HG03521 (cell line): ENCODE data around the gene TCEAL9.
"Not testable (repeated sequence)": the region's sequence is repeated elsewhere in the genome, so short reads cannot be mapped to it uniquely, and the experiment has no call there.

Experiments
- ATAC-seq: cut with Tn5 transposase; IDR thresholded peaks from one replicate; pipeline ENCODE4 v1.9.1; 2021; ENCODE audit warnings: mild to moderate bottlenecking, moderate library complexity; ENCODE audit not compliant: unreplicated experiment

Gene TCEAL9

DNA sequence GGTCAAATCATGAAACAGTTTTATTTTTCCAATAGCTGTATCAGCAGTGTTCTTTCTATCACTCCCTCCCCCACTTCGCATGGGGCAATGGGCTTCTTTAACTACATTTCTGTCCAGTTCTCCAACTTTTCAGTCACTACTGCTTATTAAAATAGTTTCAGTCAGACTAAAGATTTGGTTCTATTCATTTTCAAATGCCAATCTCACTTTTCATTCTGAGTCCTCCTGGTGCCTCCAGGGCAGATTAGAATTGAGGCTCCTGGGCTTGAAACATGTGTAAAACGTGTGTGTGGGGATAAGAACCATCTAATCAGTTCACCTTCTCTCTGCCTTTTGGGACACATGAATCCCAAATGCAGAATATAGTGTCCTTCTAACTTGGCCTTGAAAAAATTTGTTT is 16.6 kb downstream of the TCEAL9 start:
- no peak for ATAC-seq

DNA sequence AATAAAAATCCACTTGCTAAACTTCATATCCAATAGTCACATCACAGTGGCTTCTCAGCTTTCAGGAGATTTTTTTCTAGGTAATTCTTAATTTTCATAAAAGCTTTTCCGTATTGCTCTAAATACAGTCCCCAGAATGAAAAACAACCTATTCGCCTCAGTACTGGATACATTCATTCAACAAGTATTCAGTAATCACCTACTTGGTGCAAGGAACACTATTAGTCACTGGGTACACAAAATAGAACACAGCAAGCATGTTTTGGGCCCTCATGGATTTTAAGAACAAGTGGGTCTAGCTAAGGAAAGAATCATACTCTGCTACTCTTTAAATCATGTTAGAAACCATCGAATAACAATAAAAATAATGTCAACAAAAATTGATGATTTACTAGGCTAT is 17.3 kb downstream of the TCEAL9 start:
- ATAC-seq, result no peak

DNA sequence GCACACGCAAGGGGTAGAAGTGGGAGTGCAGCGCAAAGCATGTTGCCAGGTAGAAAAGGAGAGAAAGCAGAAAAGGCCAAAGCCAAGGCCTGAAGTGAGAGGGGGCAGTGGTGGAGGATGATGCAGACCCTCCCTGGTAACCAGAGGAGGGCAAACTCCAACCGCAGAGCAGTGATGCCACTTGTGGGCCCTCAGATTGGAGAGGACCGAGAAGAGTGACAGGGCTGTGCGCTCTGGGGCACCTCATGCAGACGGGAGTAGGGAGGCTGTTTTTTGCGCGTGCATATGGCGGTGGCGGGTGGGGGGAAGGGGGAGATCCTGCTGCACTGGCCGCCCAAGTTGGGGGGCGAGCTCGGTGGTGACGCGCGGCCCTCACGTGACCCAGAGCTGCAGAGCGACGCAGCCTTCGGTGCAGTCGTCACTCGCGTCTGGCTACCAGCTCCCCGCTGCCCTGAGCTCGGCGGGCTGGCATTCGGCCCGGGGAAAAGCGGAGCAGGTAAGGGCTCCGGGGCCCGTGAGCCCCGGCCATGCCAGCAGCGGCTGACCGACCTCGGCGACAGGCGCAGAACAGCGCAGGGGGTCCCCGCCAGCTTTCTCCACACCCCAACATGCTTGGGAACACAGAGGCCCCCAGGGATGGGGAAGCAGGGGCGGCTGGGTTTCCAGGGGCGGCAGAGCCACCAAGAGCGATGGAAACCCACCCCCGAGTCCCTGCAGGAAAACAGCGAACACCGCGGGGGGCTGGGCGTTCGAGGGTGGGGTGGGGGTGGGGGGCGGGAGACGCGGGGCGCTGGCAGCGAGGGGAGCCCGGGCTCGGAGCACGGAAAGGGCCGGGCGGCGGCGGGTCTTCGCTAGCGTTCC is 20.0 kb downstream of the TCEAL9 start, which contains the start of gene BEX3:
TSS of gene BEX3 (plus strand) at position 421 of the 861 bp plus-strand sequence. CDS start 984 bp downstream, outside the sequence.
- no peak for ATAC-seq

DNA sequence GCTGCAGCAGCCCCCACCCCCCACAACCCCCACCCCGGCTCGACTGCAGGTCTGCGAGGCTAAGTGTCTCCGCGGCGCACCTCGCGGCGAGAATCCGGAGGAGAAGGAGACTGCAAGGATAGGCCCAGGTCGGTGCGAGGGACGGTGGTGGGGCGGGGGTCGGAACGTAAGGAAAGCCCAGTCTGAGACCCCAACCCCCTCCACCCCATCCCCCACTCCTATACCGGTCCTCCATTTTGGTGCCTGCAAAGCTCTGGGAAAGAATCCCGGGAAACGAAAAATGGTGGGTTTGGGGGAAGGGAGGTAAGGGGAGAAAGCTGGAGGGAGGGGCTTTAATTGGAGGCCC is 20.6 kb downstream of the TCEAL9 start:
- ATAC-seq, result no peak

DNA sequence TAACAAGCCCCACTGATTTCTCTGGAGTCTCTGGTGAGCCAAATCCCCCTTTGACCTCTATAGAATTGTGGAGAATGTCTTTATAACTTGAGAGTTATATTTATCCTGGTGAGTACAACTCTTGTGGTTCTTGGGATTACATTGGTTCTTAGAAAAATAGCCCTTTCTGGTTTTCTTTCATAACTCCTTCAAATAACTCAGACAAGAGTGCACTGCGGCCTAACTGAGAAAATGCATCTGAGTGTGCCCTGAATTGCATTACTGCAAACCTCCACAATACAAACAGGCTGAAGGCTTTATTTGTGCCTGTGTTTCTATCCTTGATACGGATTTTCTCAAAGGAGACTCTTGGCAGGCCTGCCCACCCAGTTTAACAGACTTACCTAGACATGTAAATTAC is 22.7 kb downstream of the TCEAL9 start:
- no peak for ATAC-seq

DNA sequence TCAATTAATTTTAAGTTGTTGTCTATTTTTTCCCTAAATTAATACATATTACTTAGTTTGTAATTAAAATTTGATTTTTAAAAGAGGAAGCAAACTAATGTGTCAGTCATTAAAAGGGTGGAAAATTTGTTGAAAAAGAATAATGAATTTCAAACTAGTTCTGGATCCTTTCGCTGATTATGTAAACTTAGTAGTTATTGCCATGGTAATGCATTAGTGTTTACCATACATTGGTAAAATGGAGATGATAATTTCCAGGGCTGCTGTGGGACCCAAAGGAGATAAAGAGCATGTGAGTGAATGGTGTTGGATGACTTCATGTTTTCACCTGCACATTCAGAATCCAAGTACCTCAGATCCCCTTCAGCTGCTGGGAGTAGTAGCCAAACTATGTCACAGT is 26.6 kb downstream of the TCEAL9 start:
- no peak for ATAC-seq

DNA sequence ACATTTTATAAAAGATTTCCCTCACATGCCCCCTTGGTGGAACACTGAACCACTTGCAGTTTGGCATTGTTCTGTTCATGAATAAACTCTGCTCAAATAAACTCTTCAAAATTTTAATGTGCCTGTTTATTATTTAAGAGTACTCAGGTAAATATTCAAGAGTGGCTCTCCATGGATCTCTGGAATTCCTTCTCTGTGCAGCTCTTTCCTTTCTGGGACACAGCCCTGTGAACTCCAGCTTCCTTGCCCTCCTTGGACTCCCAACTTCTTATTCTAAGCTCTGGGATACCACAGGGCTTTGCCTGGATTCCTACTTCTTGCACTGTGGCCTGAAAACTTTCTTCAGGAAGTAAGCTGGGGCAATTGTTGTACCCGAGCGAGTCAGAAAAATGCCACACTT is 28.4 kb downstream of the TCEAL9 start:
- ATAC-seq, result no peak

DNA sequence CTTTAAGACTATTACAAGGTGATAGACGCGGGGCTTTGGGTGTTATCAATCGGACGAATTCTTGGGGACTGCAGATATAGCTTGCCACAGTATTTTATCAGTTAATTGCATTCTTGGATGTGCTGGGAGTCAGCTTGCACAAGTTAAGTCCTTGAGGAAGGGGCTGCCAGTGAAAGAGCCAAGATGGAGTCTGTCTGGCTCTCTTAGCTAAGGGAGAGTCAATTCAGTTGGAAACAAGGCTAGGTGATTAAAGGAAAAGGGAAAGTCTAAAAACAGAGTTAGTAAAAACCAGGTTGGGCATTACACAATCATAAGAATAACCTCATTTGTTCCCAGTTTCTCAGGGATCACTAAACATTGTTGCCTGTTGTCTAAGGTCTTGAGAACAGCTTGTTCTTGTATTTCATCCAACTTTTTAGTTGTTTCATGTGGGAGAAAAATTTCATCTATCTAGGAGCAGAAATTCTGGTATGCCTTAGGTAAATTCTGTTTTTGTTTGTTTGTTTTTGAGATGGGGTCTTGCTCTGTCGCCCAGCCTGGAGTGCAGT is 29.1 kb downstream of the TCEAL9 start:
- not testable (repeated sequence) for ATAC-seq

DNA sequence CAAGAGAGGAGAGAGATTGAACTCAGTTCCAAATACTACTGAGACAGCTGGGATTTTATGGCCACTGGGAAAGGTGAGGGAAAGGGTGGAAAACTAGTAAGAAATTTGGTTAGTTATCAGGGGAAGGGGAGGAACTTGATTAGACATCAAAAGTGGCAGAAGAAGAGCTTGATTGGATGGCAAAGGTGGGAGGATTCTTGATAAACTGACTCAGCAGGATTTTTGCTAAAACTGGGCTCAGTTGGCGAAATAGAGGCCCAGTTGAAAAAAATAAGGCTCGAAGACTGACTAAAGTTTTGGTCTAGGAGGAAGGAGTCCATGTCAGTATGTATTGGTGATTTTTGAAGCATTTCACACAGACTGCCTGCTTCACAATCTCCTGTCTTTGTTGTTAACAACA is 30.0 kb downstream of the TCEAL9 start:
- no peak for ATAC-seq

DNA sequence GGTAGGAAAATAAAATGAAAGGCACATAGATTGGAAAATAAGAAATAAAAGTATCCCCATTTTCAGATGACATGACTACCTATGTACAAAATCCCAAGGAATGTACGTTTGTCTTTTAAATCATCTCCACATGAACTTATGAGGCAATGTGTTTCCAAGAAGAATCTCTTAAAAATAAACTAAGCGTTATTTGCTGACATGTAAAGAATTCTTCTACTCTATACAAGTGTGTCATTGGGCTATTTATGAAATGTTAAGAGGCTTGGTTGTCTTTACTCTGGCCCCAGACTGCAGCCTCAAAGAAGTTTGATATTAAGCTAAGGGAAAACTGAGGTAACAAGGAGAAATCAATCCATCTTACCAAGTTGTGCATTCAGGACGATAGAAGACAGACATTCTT is 37.2 kb downstream of the TCEAL9 start:
- ATAC-seq, result no peak

DNA sequence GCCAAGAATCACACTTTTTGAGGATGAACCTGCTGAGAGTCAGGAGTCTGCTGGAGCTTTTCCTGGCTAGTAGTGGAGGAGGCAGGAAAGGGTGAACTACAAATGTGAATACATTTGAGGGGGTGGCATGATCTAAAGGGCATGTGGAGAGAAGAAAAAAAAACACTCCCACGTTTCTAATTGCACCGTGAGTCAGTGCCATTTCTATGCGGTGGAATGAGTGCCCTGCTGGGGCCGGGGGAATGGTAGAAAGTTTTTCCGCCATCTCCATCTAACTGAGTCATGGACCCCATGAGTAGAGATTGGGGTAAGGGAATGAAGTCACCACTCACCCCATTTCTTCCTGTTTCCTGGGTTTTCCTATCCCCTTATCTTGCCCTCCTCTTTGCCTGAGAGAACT is 39.9 kb downstream of the TCEAL9 start:
- no peak for ATAC-seq

DNA sequence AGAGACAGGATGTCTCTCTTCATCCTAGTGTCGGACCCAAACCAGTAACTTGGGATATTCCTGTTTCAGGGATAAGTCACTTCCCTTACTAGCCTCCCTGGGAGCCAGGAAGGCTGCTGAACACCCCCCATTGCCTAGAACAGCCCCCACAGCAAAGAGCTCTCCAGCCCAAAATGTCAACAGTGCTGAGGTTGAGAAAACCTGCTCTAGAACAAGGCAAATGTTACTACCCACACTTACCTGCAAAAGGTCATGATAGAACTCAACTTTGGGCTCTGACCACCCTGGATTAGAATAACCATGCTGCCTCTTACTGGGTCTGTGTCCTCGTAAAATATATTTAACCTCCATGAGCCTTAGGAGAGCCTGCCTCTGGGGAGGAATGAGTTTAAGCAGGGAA is 40.4 kb downstream of the TCEAL9 start:
- no peak for ATAC-seq

DNA sequence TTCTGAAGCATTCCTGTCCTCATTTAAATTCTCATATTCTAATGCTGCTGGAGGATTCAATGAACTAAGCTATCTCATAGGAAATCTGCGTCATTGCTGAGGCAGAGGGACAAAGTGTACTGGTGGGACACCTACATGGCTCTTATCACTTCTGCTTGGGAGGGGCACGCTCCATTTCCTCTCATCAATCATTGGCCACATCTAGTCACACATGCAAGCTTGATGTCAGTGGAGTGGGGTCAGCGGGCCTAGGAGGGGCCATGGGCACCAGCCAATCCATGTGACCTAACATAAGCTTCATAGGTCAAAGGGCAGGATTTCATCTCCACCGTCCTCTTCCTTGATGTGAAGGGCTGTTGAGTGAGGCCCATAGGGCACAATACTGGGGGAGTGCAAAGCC is 41.4 kb downstream of the TCEAL9 start:
- no peak for ATAC-seq

DNA sequence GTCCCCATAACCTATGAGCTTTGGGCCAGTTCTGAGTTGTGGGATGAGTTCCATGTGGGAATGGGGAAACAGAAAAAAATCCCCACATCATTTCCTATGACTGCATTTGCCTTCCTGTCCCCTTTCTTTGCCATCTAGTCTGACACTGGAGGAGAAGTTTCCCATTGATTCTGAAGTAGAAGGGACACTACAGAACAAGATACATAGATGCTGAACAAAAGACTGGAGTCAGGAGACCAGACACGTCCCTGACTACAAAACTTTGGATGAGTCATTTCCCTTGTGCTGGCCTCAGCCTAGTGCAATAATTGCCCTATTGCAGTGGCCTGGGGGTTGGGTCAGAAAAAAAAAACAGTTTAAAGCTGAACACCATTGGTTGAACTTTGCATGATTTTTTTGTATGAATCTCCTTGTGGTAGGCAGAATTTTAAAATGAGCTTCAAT is 42.1 kb downstream of the TCEAL9 start:
- no peak for ATAC-seq

DNA sequence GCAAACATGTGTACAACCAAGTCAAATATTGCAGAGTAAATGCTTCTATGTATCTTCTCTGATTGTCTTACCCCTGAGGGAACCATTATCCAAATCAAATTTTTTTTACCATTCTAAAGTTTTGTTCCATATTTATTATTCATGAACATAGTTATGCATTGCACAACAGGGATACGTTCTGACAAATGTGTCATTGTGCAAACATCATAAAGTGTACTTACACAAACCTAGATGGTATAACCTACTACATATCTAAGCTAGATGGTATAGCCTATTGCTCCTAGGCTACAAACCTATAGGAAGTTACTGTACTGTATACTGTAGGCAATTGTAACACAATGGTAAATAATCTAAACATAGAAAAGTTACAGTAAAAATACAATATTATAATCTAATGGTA is 43.4 kb downstream of the TCEAL9 start:
- no peak for ATAC-seq

DNA sequence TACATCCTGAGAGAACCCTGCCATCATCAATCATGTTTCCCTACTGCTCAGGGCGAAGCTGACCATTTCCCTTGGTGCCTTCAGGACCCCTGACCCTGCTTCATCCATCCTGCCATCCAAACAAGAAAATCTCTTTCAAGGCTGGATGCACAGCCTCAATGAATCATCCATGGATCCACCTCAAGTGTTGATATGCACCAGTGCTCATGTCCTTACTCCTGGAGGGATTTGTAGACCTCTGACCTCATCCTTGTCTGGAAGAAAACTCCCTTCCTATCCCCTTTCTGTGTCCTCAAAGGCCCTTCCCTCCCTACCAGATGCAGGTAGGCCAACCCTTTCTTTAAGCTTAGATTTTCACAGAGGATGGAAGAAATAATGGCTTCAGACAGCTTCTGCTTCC is 44.6 kb downstream of the TCEAL9 start:
- no peak for ATAC-seq

DNA sequence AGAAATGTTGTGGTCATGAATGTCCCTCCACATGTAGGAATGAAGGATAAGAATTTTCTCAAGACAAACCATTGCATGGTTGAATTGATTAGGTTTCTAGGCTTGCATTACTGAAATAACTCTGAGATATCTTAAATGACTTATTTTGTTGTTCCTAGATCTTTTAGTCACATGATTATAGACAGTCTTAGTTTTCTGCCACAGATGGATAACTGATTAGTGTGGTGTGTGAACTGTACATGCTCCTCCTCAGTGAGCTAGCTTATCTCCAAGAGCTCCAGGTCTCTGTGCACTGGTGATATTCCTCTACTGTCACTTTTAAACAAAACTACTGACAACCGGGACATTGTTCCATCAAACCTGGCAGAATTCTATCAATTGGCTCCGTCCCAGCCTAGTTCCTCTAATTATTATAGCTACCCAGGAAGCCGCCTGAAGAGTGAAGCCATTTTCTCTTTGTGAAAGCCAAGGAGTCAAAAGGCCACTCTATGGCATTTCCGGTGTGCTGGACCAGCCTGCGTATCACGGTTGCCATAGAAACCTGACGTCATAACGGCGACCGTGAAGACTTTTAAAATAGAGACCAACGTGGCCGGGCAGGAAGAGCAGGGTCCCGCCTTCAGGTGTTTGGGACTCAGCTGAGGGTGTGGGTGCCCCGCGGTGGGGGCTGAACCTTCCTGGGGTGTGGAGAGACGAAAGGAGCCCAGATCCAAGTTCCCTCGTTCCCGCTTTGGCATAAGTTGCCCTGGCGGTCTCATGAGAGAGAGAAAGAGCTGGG is 48.1 kb downstream of the TCEAL9 start:
- peak; percentile 90 for ATAC-seq

DNA sequence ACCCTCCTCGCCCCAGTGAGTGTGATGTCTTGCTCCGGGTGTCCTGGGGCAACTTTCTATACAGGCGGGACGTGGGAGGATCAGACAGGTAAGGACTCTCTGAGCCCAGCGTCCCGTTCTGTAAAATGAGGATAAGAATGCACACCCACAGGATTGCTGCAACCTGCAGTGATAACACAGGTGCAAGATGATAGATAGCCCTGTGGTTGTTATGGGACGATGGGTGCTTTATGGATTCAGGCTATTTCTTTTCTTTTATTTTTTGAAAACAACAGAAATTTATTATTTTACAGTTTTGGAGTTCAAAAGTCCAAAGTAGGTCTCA is 48.7 kb downstream of the TCEAL9 start:
- peak; percentile 19 for ATAC-seq

DNA sequence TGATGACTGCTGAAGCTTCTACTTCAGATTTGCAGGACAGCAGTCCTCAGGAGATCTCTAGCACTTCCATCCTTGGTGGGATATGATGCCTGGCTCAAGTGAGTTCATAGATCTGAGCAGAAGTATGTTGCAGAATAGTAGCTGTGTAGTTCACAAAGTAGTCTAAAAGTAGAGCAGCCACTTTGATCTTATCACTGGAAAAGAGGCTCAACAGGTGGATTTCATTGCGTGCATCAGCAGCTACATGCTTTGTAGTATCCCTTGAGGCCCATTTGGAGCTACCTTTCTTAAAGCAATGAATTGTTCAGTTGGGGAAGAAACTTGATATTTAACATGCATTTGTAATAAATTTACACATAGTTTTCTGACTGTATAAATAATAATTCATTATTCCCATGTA is 50.0 kb downstream of the TCEAL9 start:
- no peak for ATAC-seq

DNA sequence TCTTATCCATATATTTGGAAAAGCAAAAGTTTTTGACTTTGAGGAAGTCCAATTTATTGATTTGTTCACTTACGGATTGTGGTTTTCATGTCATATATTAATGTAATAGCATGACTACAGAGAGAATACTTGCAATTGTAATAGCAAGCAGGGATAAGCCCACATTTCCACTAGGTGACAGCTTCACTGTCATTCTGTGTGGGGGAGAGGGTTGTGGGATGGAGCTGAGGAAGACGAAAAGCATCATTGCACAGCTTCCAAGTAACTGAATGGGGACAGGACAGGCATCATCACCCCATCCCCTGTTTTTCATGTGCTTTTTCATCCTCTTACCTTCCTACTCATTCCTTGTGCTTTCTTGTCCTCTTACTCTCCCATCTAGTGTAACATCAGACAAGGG is 51.5 kb downstream of the TCEAL9 start:
- no peak for ATAC-seq
